ENCODE data around the gene HAO1.

Gene HAO1

DNA sequence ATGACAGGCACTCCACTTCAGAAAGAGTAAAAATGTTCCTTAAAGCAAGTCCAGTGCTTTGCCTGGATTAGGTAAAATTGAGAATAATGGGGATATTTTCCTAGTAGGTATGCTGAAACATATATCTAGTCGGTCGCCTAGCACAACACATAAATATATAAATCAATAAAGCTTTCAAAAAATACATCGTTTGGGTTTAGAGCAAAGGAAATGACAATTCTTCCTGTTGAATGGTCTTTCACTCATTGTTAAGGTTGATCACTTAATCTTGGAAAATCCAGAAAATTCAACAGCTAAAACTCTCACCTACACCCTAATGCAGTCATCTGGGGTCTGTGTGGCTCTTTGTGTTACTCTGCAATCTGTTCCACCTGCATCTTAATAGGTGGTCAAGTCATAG lies 13.9 kb downstream of the HAO1 start:
- DNase-seq, result no peak

DNA sequence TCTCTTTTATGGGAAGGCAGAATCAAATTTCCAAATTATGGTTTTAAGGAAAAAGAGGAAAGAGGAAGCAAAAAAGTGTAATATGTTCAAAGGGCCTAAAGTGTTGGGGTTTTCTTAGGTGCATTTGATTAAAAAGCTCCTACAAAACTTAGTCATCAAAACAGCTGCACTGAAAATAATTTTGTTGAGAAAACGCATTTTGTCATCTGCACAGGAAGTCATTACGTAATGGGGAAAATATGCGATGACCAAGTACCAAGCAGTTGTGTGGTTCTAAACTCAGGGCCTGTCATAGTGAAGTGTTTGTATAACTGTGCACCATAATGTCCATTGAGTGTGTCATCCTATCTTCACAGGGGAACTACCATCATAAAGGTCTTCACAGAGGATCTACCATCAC lies 15.6 kb downstream of the HAO1 start:
- DNase-seq, result no peak

DNA sequence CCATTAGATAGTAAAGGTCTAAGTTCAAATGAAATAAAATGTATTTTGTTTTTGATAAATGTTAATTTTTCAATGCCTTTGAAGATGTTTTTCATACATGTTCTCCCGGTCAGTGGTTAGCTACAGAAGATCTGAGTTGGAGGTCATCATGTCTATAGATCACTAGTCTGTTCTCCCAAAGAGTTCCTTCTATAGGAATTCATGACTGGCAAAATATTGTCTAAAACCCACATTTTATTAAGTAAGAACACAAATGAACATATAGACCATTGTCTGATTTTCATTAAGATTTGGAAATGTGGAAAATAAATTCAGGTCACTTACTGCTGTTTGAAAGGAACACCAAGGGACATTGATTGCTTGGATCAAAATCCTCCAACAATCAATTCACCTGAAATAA lies 23.6 kb downstream of the HAO1 start:
- DNase-seq, result no peak

DNA sequence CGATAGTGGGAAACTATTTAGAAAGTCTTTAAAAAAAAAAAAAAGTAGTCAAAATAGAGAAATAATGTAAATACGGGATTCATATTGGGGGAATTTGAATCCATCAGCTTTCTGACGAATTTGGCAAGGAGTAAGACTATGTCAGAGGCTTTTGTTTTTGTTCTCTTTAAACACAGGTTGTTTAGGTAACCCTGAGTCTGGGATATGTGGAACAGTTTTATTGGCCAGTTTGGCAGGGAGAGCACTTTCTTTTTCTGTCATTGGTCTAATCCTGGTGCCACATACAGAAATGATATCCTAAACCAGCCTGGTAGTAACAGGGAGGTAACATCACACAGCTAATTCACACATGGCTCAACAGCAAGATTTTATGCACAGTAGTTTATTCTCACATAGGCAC lies 27.7 kb downstream of the HAO1 start:
- DNase-seq, result no peak

DNA sequence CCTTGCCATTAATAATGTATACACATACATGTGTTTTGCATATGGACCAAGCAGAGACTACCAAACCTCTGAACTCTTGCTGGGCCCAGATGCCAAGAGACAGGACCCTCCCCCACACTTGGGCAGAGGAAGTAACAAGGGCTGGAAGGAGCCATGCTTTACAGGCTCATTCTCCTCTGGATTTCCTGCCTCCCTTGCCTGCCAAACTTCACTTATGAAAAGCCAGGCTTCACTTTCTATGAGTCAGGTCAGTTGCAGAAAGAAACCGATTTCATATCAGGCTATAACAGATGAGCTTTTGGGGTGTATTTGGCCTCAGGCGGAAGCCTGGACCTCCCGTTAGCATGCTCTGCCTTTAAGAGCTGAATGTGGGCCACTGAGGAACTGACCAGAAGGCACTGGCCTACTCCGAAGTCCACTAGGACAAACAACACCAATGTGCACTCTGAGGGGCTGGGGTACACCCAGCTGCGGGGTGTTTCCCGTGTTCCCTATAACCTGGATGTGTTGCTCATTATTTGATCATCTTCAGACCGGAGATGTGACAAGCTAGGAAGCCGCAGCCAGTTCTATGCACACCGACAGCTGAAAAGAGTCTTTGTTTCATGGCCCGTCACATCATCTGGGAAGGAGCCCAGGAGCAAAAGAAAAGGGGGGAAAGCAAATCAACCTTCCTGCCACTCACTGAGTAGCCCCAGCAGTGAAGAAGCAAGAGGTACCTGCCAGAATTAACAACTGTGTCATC lies 28.5 kb downstream of the HAO1 start:
- no peak for DNase-seq

DNA sequence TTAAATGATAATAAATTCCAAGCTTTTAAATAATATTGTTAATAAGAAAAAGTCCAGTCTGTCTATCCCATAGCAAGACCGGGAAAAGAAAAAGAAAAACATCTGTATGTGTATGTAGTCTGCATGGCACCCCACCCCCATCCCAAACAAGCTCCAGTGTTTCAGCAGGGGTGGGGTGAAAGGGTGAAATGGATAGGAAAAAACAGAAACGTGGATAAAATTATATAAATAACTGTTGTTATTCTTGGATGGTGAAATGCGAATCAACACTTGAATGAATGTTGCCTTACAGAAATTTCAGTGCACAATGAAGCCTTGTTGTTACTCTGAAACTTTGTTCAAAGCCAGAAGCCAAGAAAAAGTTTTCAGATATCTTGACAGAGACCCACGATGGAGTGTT lies 31.4 kb downstream of the HAO1 start:
- DNase-seq, result no peak

DNA sequence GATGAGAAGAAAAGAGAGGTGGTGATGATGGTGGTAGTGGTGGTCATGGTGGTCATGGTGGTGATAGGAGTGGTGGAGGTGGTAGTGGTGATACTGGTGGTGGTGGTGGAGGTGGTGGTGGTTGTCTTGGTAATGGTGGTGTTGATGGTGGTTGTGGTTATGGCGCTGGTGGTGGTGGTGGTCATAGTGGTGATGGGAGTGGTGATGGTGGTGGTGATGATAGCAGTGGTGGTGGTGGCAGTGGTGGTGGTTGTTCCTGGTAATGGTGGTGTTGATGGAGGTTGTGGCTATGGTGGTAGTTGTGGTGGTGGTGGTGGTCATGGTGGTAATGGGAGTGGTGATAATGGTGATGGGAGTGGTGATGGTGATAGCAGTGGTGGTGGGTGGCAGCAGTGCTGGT lies 36.8 kb downstream of the HAO1 start:
- DNase-seq, result no peak

DNA sequence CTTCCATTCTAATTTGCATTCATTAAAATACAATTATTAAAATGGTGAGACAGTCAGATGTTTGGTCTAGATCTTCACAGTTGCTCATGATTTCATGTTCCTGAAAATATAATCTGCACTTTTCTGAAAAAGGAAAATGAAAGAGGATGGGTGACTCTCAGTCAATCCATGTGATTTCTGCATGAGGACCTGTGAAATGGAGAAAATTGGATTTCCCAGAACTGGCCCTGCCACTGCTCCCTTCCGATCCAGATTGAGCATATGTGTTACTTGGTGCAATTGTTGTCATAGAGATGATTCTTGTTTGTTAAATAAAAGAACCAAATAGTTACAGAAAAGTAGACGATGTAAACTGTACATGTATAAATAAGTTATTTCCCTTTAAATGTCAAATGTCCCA lies 37.4 kb downstream of the HAO1 start:
- DNase-seq, result no peak

DNA sequence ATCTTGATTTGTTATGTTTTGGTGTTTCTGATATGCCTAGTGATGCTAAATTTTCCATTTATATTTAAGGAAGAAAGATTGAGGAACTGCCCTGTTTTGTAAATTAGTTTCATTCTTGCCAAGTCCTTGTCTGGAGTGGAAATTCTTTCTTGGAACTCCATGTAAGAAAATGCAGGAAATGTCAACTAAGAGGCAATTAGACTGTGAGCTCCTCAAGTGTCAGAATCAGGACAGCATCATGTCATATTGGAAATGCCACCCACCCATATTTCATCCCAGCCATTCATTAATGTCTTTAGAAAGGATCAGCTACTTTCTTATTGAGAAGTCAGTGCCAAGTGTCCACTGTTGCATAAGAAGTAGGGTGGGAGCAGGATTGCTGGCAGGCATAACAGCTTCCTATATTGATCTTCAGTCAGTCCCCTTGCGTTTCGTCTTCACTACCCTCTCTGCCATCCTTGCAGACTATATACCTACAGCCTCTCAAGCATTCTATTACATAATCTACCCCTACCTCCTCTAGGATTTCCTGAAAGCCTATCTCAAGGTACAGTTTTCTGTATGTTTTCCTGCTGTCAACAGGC lies 42.4 kb downstream of the HAO1 start:
- no peak for DNase-seq

DNA sequence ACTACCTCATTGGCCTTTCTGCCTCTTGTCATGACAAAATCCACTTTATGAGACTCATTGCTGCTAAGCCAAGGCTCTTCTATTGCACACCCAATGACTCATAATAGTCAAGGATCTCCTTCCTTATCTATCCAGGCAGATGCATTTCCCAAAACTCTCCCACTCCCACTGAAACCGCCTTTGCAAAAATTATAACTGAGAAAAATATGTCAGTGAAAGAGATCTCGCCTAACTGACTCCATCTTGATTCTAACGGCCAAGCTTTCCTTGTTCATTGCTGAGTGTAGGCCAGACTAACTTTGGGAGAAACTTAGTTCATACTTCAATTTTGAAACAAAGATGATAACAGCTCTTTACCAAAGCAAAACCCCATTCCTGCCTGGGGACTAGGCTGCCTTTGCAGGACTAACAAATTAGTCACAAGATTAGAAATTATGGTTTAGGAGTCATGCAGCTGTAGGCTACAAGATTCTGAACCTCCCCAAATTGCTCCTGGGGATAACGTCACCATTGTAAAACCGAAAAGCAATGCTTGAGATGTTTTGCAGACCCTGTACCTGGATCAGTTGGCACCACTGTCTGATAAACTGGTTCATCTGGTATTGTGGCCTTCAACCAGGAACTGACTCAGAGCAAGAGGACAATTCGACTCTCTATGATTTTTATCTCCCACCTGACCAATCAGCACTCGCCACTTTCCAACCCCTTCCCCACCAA lies 47.1 kb downstream of the HAO1 start:
- DNase-seq, result no peak

DNA sequence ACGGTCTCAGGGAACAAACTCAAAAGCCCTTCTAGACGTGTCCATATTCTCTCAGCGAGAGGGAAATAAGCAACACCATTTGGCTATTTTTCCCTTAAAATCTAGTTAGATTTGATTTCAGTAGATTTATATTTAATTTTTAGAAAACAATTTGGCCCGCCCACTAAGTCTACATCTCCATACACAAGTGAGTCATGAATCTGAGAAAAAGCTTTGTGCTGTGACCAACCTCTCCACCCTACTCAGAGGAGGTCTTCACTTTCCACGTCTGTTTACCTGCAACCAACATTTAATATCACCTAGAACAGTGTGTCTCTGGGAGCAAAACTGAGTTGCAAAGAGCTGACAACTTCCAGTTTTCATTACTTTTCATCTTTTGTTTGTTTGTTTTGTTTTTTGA lies 48.6 kb downstream of the HAO1 start:
- no peak for DNase-seq

DNA sequence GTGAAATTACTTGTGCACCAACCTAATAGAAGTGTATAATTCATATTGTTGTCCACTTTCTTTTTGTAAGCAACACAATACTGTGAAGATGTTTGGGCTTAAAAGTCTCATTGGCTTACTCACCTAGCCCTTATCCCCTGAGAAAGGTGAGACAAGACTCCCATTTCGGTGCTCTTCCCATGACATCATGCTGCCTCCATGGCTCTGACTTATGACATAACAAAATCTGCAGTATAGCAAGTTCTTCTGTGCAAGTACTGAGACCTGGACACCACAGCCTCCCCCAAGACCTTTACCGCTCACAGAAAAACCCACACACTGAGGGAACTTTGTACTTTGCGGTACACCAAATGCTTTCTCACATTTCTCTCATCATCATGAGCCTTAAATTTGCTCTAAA lies 50.5 kb downstream of the HAO1 start:
- no peak for DNase-seq

DNA sequence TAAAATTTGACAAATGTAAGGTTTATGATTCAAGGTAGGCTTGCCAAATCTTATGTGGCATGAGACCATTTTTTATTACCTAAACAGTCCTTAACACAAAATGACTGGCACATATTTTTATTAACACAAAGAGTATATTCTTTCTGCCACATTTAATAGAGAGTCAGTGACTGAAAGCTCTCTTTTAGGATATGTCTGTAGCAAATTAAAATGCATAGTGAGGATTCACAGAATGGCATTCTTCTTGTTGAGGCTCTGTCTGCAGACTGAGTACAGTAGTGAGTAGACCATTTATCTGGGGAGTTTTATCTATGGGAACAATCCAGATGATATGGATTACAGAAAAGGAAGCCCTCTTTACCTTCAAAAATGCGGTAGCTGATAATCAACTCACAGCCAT lies 56.5 kb downstream of the HAO1 start:
- no peak for DNase-seq

DNA sequence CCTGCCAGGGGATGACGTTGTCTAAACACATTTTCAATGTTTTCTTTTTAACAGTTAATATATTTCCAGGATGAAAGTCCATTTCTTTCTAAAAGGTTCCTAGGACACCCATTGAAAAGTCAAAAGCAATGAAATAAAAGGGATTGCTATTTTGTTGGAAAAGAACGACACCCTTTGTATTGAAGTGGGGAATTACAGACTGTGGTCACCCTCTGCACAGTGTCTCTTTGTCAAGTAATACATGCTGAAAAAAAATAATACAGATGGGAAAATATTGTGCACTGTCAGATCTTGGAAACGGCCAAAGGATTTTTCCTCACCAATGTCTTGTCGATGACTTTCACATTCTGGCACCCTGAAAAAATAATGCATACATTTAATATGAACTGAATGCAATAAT lies 56.9 kb downstream of the HAO1 start:
- DNase-seq, result no peak

DNA sequence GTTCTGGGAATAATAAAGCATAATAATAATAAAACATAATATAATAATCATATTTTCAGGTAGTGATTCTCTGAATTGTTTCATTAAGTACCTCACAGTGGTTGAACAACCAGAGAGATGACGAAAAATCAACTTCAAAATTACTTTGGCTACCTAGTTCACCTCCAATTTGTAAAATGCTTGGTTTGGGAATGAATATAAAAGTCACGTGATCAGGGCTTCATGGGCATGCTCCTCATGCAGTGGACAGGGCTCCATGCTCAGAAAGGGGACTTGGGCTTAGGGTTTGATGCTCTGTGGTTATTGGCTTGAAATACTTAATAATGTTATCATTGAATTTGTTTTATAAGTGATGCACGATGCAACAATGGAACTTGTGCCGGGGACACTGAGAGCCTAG lies 58.2 kb downstream of the HAO1 start:
- no peak for DNase-seq

DNA sequence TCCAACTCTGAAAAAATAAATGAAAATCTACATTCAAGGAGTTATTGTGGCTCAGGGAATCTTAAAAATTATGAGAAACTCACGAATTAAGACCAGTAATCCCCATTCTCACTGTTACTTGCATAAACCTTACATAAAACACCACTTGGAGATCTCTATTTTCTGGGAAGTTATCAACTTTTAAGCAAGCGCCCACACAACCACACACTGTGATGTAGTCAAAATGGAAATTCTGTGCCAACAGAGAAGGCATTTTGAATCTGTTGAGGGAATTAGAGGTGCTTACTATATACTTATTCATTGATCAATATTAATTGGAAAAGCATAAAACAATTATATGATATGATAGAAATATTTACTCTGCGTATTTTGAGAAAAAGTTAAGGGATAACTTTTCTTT lies 58.7 kb downstream of the HAO1 start:
- DNase-seq, result no peak

DNA sequence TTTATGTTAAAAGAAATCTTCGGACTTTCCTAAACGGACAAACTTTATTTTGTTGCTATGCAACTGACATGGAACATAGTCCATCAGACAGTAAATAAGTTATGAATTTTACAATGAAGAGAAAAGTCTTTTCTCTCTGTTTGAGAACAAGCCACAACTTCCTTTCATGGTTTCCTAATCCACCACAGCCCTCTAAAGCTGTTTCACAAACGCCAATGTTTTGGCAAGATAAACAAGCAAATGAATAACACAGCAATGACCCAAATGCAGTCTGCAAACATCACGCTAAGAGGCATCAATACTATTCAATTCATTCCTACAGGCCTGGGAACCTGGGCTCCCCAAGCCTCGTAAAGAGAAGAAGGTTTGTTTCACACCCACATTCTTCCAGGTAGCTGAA lies 60.4 kb downstream of the HAO1 start:
- DNase-seq, result no peak

DNA sequence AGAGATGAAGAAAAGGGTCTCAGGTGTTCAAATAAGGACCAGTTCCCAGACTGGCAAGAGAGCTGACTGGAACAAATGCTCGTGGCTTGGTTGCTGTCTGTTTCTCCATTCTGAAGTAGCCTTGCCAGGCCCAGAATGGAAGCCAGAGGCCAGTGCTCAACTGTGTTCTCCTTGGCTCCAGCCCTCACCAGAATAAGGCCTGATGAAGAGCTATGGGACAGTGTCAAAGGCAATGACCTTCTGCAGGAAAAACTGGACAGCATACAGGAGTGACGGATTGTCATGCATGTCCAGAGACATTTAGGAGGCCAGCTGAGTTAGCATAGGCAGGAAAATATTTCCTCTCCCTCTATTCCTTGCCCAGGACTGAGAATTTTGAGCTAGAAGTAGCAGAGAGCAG lies 72.2 kb downstream of the HAO1 start:
- DNase-seq, result no peak

DNA sequence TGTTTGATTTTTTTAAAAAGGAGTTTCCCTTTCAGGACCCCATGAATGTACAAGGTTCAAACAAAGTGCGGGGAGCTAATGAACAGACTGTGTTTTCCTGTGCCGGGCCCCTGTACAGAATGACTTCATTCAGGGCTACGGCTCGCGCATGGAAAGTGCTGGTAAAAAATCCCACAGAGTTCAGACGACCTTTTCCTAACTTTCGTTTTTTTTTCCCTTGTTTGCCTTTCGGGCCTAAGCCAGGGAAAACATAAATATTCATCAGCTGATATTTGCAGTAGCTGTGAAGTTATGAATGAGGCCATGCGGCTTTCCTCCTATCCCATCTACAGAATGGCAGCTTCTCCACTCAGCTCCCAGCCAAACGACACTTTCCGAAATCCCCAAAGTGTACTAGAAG lies 74.0 kb downstream of the HAO1 start:
- DNase-seq, result no peak

DNA sequence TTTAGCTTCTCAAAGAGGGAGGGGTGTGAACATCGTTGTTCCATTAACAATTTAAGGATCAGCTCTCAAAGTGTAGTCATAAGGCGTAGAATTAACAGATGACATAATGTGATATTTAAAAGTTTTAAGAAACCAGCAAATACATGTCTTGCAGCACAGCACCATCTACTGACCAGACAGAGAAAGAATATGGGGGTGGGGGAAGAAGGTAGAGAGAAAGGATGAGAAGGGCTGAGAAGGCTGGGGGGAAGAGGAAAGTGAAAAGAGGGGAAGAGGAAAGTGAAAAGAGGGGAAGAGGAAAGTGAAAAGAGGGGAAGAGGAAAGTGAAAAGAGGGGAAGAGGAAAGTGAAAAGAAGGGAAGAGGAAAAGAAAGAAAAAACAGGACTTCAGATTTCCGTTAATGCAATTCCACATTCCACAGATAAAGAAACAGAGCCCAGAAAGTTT lies 80.9 kb downstream of the HAO1 start:
- no peak for DNase-seq

DNA sequence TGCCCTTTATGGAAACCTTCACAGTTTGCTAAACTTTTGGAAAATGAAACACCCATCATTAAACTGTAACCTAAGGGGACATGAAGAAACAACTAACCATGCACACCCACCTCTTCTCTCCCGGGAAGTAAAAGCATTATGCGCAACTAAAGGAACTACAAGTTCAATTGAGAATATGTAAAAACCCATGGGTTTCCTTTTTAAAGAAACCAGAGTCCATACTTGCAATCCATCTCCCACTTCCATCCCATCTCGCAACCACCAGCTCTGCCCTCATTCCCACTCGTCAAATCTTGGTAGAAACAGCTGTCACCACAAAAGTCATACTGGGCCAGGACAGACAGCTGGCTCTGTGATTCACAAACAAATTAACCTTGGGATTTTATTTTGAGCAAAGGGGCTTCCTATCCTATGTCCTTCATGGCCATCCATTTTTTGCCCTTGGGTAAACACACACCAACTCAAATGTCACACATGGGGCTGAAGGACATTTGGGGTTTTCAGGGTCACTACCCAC lies 81.5 kb downstream of the HAO1 start:
- no peak for DNase-seq

DNA sequence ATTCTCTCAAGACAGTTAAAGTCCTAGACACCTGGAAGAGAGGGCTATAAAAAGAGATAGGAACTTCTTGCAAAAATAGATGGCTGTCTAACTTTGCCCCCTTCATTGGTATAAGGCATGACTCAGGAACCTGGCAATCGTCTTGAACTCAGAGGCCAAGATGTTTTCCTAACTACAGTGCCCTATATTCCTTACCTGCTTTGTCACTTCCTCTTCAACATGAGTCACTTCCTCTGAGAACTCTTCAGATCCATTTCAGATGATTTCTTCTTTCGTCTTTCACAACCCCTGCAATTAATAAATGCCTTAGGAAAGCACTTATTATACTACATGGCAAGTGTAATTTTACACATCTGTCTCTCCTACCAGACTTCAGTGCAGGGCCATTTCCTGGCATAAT lies 83.5 kb downstream of the HAO1 start:
- no peak for DNase-seq

DNA sequence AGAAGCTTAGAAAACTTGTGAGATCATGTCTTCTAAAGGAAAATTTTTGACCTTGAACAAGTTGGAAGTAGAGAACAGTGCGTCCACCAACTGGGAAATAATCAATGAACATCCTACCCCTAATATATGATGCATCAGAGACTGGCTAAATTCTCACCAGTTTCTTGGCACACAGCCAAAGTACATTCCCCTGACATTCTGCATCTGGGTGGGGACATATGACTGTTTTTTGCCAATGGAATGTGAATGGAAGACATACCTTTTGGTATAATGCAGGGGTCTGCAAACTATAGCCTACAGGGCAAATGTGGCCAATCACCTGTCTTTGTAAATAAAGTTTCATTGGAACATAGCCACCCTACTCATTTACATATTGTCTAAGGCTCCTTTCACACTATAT lies 84.7 kb downstream of the HAO1 start:
- no peak for DNase-seq

DNA sequence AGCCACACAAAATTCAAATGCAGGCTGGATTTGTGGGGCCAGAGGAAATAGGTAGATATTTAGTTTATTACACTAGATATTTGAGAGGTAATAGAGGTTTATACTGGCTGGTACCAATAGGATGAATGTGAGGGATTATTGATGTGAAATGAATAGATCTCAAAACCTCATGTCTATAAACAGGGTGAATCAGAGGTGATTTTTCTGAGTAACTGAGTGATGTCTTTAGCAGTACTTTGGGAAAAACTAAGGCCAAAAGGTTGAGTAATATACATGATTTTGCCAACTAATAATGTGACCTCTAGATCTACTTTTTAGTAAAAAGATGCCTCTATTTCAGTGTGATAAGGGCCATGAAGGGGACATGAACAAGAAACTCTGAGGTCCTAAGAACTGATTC lies 86.8 kb downstream of the HAO1 start:
- no peak for DNase-seq

All from stimulated activated CD4-positive, alpha-beta T cell treated with anti-CD3 and anti-CD28 coated beads, Interleukin-2, amount 100 ng/mL, for 24 hours (primary cell).